GM18520 (cell line): ENCODE data around the gene RIPOR3.
"Not testable (repeated sequence)": the region's sequence is repeated elsewhere in the genome, so short reads cannot be mapped to it uniquely, and the experiment has no call there.

Source experiments
- ATAC-seq: cut with Tn5 transposase; IDR thresholded peaks from one replicate; pipeline ENCODE4 v1.9.1; 2021; ENCODE audit not compliant: unreplicated experiment

RIPOR3 gene

DNA sequence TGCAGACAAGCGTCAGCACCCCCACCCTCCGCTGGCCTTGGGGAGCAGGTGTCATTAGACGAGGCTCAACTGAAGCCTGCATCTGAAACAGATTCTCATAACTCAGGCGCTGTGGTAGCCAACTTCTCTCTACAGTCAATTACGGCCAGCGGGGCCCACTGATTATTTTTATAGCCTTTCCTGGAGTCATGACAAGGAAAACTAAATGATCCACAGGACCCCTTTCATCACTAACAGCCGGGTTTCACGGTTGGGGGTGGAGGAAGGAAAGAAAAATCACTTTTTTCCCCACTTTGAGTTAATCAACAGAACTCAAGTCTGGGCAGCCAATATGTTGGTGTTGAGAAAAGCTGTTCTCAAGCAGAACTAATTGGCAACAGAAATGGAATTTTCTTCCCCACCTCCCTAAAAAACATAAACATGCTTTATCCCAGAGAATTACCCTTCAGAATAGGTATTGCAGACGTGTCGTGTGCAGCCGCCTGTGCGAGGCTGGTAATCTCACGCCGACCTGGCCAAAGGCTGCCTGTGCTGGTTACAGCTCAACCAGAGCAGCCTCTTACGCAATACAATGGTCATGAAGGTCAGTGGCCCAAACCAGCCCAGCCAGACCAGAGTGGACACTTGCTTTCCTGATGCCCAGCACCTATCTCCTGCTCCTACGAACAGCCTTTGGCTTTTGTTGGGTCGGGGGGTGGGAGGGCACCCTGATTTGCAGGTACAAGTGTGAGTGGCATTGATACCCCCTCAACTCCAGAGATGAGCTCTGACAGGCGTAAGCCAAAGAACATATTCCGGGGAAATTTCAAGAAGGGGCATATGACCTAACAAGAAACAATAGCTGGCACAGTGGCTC is 11.0 kb downstream of the RIPOR3 start:
- no peak for ATAC-seq

DNA sequence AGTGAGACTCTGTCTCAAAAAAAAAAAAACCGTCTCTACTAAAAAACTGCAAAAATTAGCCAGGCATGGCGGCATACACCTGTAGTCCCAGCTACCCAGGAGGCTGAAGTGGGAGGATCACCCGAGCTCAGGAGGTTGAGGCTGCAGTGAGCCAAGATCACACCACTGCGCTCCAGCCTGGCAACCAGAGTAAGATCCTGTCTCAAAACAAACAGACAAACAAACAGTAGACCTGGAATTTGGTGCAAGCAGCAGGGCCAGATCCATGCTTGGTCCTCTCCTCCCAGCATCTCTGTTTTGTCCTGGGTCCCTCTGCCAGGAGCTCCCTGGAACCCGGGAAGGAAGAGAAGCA is 11.6 kb downstream of the RIPOR3 start:
- no peak for ATAC-seq

DNA sequence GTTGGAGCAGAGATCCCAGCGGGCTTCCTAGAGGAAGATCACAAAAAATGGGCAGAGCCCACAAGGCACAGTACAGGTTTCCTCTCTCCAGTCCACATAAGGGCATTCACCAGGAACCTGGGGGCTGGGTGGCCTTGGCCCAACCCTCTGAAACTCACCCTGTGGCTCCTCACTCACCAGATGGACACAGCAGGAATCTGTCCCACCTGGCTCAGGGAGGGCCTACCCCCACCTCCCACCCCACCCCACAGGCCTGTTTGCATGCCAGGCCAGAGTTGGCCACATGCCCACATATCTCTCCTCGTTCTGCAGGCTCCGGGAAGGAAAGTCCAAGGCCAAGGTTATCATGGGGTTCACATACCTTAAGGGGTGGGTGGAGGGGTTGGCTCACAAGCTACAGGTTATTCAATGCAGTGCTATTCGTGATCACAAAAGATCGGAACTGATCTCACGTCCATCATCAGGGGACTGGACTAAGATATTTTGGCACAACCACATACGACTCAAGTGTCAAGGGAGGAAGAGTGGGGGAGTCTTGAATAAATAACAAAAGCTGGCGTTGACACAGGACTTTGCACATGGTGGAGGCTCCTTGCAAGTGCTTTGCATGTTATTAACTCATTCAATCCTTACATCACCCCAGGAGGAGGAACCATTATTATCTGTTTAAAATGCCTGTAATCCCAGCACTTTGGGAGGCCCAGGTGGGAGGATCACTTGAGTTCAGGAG is 13.0 kb downstream of the RIPOR3 start:
- no peak for ATAC-seq

DNA sequence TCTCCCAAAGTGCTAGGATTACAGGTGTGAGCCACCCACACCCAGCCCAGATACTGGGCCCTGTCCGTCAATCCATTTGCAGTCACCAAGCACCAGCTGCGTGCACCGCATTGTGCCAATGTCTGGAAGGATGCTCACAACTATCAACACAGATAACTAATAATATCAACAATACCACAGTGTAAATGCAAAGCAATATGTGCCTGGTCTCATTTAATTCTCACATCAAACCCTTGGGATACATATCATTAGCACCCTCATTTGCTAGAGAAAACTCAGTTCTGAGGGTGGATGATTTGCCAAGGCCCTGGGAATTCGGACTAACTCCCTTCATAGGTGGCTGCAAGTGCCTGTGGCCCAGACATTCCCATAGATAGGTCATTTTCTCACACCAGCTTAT is 14.5 kb downstream of the RIPOR3 start:
- ATAC-seq = no peak

DNA sequence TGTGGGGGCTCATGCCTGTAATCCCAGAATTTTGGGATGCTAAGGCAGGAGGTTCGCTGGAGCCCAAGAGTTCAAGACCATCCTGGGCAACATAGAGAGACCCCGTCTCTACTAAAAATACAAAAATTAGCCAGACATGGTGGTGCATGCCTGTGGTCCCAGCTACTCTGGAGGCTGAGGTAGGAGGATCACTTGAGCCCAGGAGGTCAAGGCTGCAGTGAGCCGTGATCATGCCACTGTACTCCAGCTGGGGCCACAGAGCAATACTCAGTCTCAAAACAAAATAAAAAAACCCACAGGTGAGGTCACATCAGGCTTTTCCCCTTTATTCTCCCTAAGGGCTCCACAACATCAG is 15.0 kb downstream of the RIPOR3 start:
- ATAC-seq = not testable (repeated sequence)

DNA sequence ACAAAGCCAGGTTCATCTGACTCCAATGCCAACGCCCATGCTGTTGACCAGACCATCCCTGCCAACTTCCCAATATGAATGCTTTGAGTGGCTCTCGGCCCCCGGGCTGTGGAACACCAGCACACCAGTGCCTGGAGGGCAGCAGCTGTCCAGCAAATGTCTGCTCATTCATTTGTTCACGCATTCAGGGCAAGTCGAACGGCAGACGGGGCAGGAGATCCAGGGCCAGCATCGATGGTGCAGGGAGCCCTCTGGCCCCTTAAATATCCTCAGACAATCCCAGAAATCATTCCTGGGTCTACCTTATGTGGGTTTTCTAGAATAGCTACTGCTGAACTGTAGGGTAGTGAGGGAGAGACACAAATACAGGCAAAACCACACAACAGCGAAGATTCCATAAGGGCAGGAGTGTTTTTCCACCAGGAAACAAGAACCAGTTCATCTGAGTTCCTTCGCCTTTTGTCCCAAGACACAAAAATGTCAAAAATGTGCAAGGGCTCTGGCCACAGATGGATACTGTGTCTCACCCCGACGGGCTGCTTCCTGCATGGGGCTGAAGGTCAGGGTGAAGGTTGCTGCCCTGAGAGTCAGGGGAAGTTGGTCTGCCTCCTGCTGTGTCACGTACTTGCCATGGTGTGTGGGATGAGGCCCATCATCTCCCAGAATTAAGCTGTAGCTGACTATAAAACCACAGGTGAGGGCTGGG is 15.5 kb downstream of the RIPOR3 start:
- ATAC-seq = no peak

DNA sequence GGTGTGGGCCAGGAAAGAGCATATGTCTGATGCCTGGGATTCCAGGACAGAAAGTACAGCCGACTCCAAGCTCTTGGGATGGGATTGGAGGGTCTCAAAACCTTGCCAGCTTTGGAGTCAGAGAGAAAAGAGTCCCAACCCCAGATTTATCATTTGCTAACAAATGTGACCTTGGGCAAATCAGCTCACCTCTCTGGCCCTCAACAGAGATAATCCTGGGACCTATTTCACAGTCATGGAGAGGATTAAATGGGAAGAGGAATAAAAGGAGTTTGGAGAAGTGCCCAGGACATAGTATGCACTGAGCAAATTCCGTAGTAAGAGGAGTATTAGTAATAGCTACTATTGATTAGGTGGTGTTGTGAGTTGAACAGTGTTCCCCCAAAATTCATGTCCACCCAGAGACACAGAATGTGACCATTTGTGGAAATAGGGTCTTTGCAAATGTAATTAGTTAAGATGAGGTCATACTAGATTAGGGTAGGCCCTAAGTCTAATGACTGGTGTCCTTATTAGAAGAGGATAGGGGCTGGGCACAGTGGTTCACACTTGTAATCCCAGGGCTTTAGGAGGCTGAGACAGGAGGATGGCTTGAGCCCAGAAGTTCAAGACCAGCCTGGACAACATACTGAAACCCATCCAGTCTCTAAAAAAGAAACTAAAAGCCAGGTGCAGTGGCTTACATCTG is 17.1 kb downstream of the RIPOR3 start:
- ATAC-seq = no peak

DNA sequence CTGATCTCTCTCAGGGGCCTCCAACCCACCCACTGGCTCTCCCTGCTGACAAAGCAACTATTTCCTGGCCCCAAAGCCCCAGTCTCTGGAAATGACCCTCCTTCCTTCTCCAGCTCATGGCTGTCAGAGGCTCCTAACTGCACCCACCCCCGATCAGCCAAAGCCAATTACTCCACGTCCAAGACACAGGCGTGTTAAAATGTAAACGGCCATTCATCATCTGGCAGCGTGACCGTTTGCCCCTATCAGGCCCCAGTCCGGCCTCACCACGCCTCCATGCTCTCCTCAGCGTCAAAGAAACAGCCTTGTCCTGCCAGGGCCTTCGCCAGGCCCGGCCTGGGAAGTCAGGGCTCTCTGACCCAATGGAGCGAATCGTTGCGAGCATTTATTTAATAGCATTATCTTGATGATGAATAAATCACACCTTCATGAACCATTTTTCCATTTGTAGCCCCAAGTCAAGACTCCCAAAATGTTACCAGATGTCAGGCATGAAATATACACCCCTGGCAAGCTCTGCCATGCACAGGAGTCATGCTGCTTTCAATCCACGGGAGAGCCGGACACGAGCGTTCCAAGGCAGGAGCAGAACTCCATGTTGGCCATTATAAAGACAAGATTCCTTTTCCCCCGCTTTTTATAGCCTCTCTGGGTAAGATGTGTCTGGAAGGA is 17.7 kb downstream of the RIPOR3 start:
- no peak for ATAC-seq

DNA sequence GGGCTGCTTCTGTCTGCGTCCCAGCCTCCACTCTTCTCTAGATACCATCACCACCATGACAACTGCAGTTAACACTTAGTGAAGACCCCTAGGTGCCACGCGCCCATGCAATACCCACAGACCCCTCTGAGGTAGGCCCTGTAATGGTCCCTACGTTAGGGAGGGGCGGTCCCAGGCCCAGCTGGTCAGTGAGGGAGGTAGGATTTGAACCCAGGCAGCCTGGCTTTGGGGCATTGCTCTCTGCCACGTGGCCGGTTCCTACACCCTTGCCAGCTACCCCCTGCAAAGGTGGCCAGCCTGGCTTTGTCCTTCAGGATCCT is 18.2 kb downstream of the RIPOR3 start:
- ATAC-seq = no peak

DNA sequence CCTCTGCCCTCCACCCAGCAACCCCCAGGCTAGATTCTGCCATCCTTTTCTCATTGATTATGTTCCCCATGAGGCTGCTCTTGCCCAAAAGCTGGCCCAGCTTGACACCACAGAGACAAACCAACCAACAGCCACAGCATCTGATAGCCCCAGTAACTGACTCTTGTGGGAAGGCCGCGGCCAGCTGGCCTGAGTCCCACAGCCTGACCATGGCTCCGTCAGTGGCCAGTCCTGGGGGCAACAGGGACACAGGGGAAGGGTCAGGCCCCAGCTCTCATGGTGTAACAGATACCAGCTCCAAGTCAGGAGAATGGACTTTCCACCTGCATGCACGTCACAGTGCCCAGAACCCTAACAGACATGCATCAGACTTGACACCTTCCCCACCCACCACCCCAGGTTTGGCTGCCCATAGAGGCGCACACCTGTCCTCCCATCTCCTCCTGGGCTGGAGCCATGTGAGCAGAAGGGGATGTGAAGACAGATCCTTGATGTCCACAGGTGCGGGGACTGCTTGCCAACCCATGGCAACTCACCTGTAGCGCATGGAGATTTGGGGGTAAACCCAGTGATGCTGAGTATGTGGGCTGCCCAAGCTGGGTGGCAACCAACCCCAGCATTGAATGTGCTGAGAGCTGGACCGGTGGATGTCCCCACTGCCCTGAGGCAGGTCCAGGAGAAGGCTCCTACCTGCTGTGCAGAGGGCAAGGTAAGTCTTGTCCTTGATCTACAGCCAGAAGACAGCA is 18.8 kb downstream of the RIPOR3 start:
- ATAC-seq = no peak

DNA sequence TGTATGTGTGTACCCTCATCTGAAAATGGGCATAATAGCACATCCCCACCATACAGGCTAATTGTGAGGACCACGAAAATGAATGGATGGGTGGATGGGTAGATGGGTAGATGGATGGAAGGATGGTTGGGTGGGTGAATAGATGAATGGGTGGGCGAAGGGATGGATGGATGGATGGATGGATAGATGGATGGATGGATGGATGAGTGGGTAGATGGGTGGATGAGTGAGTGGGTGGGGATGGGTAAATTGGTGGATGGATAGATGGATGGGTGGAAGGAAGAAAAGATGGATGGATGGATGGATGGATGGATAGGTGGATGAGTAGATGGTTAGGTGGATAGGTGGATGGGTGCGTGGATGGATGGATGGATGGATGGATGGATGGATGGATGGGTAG is 19.7 kb downstream of the RIPOR3 start:
- ATAC-seq = no peak

DNA sequence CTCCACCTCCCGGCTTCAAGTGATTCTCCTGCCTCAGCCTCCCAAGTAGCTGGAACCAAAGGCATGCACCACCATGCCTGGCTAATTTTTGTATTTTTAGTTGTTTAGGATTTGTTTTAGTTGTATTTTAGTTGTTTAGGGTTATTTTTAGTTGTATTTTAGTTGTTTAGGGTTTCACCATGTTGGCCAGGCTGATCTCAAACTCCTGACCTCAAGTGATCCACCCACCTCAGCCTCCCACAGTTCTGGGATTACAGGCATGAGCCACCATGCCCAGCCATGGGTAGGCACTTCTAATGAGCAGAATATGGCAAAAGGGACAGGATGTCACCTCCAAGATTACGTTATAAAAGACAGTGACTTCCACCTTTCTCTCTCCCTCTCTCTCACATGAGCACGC is 20.3 kb downstream of the RIPOR3 start:
- not testable (repeated sequence) for ATAC-seq

DNA sequence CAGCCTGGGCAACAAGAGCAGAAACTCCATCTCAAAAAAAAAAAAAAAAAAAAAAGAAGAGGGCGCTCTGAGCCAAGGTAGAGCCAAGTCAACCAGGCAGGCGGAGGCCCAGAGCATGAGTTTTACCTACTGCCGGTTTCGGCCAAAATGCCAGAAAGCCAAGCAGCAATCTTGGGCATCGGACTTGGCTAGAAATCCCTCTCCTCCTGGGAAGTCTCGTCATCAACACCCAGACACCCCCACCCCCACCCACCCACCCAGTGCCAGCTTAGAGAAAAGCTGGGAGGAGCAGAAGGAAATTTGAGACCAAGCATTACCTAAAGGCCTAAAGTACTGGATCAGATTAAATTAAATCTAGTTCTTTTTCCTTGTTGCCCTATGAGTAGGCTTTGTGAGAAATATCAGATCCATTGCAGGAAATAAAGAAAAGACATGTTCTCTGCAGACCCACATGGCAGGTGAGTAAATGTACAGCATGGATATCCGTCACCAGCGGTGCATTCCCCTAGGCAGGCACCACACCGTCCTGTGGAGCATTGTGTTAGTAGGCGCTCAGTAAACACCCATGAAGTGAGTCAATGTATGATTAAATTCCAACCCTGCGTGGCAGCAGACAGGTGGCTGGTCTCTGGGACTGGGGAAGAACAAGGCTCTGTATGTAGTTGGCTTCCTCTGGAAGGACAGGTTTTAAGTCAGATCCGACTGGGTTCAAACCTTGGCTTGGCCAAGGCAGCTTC is 21.0 kb downstream of the RIPOR3 start:
- ATAC-seq = no peak

DNA sequence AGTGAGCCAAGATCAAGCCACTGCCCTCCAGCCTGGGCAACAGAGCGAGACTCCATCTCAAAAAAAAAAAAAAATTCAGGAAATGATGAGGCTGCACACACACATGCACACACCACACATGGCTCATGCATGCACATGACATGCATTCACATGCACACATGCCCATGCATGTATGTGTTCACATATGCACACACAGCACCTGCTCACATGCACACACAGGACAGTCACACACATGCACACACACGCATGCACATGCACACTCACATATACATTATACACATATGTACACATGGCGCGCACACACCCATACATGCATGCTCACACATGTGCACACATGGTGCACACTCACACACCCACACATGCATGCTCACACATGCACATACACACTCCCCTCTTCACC is 22.5 kb downstream of the RIPOR3 start:
- no peak for ATAC-seq

DNA sequence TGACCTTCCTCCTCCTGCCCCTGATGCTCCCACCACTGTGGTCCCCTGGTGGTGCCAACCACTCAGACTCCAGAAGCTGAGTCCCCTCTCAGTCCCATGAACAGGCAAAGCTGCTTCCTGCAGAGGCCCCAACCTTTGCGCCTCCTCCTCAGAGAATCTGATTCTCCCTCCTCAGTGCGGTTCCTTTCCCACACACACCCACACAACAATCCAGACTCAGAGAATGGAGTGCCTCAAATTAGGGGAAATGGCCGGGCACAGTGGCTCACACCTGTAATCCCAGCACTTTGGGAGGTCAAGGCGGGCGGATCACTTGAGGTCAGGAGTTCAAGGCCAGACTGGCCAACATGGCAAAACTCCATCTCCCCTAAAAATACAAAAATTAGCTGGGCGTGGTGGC is 23.0 kb downstream of the RIPOR3 start:
- no peak for ATAC-seq

DNA sequence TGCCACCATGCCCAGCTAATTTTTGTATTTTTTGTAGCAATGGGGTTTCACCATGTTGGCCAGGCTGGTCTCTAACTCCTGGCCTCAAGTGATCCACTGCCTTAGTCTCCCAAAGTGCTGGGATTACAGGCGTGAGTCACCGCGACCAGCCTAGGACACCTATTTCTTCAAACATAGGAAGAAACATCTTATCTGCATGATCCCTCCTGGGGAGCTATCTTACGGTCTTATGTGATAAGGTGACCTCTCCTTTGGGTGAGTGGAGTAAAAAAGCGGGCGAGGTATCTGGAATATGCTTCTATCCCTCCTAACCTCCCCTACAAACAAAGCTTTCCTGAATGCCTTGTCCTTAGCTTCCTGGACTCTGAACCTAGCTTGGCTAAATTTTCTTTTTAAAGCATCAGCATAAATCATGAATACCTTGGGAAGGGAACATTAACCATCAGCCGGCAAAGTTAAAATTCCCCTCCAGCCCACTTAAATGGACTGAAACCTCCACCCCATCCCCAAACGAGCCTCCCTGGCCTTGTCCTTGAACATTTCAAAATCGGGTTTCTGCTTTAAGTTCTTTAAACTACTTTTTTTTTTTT is 24.5 kb downstream of the RIPOR3 start:
- no peak for ATAC-seq

DNA sequence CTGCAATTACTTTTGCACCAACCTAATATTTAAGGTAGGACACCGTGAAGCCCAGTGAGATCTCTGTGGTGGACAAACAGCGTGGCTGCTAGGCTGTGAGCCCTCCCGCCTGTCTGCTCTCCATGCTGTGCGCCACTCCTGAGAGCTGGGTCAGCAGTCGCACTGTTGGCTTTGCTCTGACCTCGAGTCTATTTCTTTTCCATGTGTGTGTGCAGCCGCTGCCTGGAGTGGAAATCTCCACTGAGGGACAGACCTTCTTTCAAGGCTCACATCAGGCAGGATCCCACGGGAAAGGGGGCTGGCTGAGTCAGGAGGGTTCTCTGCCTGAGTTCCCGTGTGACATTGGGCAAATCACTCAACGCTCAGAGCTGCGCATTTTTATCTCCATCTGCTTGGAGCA is 27.1 kb downstream of the RIPOR3 start:
- ATAC-seq = no peak

DNA sequence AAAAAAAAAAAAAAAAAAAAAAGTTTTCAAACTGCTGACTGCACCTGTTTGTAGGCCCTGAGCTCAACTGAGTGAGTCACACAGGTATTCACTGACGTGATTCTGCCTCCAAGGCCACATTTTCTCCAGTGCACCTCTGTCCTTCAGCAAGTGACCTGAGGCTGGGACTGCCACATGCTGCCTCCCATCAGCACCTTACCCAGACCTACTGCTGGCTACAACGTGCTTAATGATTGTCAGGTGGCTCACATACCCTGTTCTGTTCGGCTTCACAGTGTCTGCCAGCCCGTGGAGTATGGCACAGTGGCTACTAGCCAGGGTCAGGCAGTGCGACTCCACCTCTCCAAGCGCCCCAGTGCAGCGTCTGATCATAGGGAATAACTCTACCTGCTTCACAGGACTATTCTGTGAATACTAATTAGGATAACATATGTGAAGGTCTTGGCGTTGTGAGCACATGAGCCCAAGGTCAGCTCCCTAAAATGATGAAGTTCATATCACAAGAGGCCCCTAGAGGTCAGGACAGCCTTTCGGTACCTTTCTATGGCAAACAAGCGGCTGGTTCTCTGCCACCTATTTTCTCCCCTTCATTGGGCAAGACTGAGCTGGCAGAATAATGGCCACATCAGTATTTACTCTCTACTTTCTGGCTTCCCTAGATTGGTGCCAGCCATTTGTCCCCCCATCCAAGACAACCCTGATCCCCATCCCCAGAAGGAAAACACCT is 28.1 kb downstream of the RIPOR3 start:
- ATAC-seq = no peak
